Panc1 (cell line): Measurements from ENCODE around the gene LHX2.
A peak's percentile ranks its signal among the peaks of the same experiment; 100 is the strongest.

Experiments used
- CTCF ChIP-seq: fragments of 450-650 bp; IDR thresholded peaks from 2 replicates; pipeline ENCODE4 v1.5.1; 2017; ENCODE audit warnings: mild to moderate bottlenecking
- POLR2AphosphoS5 ChIP-seq: IDR thresholded peaks from 2 replicates; pipeline ENCODE4 v1.6.1; 2012; ENCODE audit warnings: mild to moderate bottlenecking, low read depth, low read length, moderate library complexity
- REST ChIP-seq, 2 experiments: IDR thresholded peaks; 2 replicates each; pipeline ENCODE4 v1.6.1; 2011 to 2012; ENCODE audit warnings: low read depth in 2 of 2, control low read depth in 1 of 2, low read length in 1 of 2, mild to moderate bottlenecking in 1 of 2, moderate library complexity in 1 of 2; ENCODE audit not compliant: insufficient read depth in 1 of 2
- SIN3A ChIP-seq: IDR thresholded peaks from 2 replicates; pipeline ENCODE4 v1.6.1; 2012; ENCODE audit warnings: low read depth, mild to moderate bottlenecking, low read length, moderate library complexity, borderline replicate concordance; ENCODE audit not compliant: insufficient read depth
- TCF7L2 ChIP-seq: IDR thresholded peaks from 2 replicates; pipeline ENCODE4 v1.6.1; 2011; ENCODE audit warnings: mild to moderate bottlenecking, low read depth, low read length, inconsistent platforms

GRCh38 chr9:124040935-124041816, 29.6 kb downstream of the LHX2 start:
- TF ChIP-seq CTCF (peak; percentile 96), POLR2AphosphoS5 (no peak), TCF7L2 (no peak), REST (IDR thresholded peaks at IDR 0.05; ENCODE audit: insufficient read depth in 1 of 2, low read depth in 2 of 2, low read length in 1 of 2) (no peak), SIN3A (no peak)
